H1 (cell line): ENCODE results near the gene MAP3K15. TPM values are rescaled to one million over a fixed set of nuclear protein-coding genes. Genes with fewer than 3 reads are reported as not detected.

Experiments used
- CTCF ChIA-PET: fragments of 300-600 bp; sonication (Branson Sonifier 250); formaldehyde crosslinking; loops from one replicate; lab custom pipeline; 2021; ENCODE audit not compliant: partially characterized antibody; lab: Charles Lee
- POLR2A ChIA-PET: fragments of 300-600 bp; sonication (Branson Sonifier 250); formaldehyde crosslinking; loops from one replicate; lab custom pipeline; 2021; ENCODE audit warnings: inconsistent platforms; ENCODE audit not compliant: partially characterized antibody; lab: Charles Lee
- DNase-seq, 2 experiments: peaks; one replicate each; pipeline versions ENCODE4 v3.0.0 to v3.0.0-alpha.2; 2010 to 2022; ENCODE audit warnings: low spot score in 2 of 2, low read depth in 1 of 2, mixed read lengths in 1 of 2
- FAIRE-seq: peaks from 2 replicates; lab custom pipeline; 2011; peaks lifted over from hg19 to GRCh38; lab: Jason Lieb, UNC
- H2AFZ ChIP-seq: 2 replicates; pipeline ENCODE4 v1.8.1; 2012; ENCODE audit warnings: low read length, inconsistent platforms
- H2AK5ac ChIP-seq: 2 replicates; pipeline ENCODE4 v1.6.1; 2013; ENCODE audit warnings: low read depth, low read length
- H2BK120ac ChIP-seq: replicated peaks from 2 replicates; pipeline ENCODE3; 2013; ENCODE audit warnings: low read depth, low read length, inconsistent platforms
- H2BK12ac ChIP-seq: 2 replicates; pipeline ENCODE4 v1.6.1; 2013; ENCODE audit warnings: low read depth, low read length
- H2BK15ac ChIP-seq: 2 replicates; pipeline ENCODE4 v1.6.1; 2013; ENCODE audit warnings: low read length
- H2BK20ac ChIP-seq: 2 replicates; pipeline ENCODE4 v1.6.1; 2013; ENCODE audit warnings: low read length
- H2BK5ac ChIP-seq: 2 replicates; pipeline ENCODE4 v1.6.1; 2013; ENCODE audit warnings: low read depth, low read length
- H3K14ac ChIP-seq: 2 replicates; pipeline ENCODE4 v1.6.1; 2013; ENCODE audit warnings: inconsistent platforms; ENCODE audit not compliant: insufficient read length
- H3K18ac ChIP-seq: 2 replicates; pipeline ENCODE4 v1.6.1; 2013; ENCODE audit warnings: low read length; ENCODE audit errors: extremely low read depth
- H3K23ac ChIP-seq: 2 replicates; pipeline ENCODE4 v1.6.1; 2013; ENCODE audit warnings: inconsistent platforms; ENCODE audit not compliant: insufficient read length
- H3K23me2 ChIP-seq: 2 replicates; pipeline ENCODE4 v1.6.1; 2013; ENCODE audit warnings: low read depth, low read length
- H3K27ac ChIP-seq: 2 replicates; pipeline ENCODE4 v1.6.1; 2011; ENCODE audit warnings: low read depth, low read length, inconsistent platforms
- H3K27me3 ChIP-seq, 4 experiments: replicated peaks in 1 of 4; 1 replicate in 1 of 4; 2 replicates in 3 of 4; pipeline versions ENCODE4 v1.6.1 to v1.8.1; 2011 to 2013; ENCODE audit warnings: low read length in 3 of 4, mild to moderate bottlenecking in 3 of 4, inconsistent platforms in 2 of 4, mixed read lengths in 2 of 4, moderate library complexity in 1 of 4; ENCODE audit not compliant: control insufficient read depth in 3 of 4, insufficient read depth in 3 of 4; ENCODE audit errors: extremely low read depth in 1 of 4
- H3K36me3 ChIP-seq, 4 experiments: 2 replicates each; pipeline versions ENCODE4 v1.6.1 to v1.8.1; 2011 to 2013; ENCODE audit warnings: mild to moderate bottlenecking in 4 of 4, low read length in 3 of 4, moderate library complexity in 2 of 4, control low read depth in 1 of 4, inconsistent platforms in 1 of 4; ENCODE audit not compliant: insufficient read depth in 4 of 4, control insufficient read depth in 2 of 4
- H3K4ac ChIP-seq: replicated peaks from 2 replicates; pipeline ENCODE3; 2013; ENCODE audit warnings: low read length, low read depth, mixed read lengths, inconsistent platforms; ENCODE audit not compliant: insufficient read length
- H3K4me1 ChIP-seq, 4 experiments: replicated peaks in 1 of 4; 1 replicate in 1 of 4; 2 replicates in 3 of 4; pipeline versions ENCODE4 v1.6.1 to v1.8.1; 2011 to 2013; ENCODE audit warnings: low read length in 3 of 4, inconsistent platforms in 2 of 4, mixed read lengths in 1 of 4; ENCODE audit not compliant: insufficient read depth in 4 of 4, control insufficient read depth in 3 of 4
- H3K4me2 ChIP-seq, 2 experiments: 2 replicates each; pipeline versions ENCODE4 v1.6.1 to v1.8.1; 2011 to 2013; ENCODE audit warnings: low read depth in 2 of 2, low read length in 2 of 2, control low read depth in 1 of 2, inconsistent platforms in 1 of 2, mild to moderate bottlenecking in 1 of 2; ENCODE audit not compliant: insufficient read depth in 1 of 2
- H3K4me3 ChIP-seq, 4 experiments: fragments of 200-600, 300-600 bp in 1 of 4; sonication (generic), shearing (Covaris generic), sonication (Bioruptor Twin) in 1 of 4; 2 replicates each; pipeline versions ENCODE4 v1.5.1 to v1.8.1; 2011 to 2016; ENCODE audit warnings: low read length in 4 of 4, low read depth in 3 of 4, control low read depth in 2 of 4, inconsistent platforms in 2 of 4, mild to moderate bottlenecking in 2 of 4, mixed read lengths in 1 of 4, moderate library complexity in 1 of 4; ENCODE audit not compliant: insufficient read depth in 2 of 4; ENCODE audit errors: extremely low read depth in 1 of 4
- H3K56ac ChIP-seq: replicated peaks from 2 replicates; pipeline ENCODE3; 2013; ENCODE audit warnings: low read depth, mild to moderate bottlenecking, mixed read lengths, low read length, inconsistent platforms; ENCODE audit not compliant: insufficient read length
- H3K79me1 ChIP-seq: 2 replicates; pipeline ENCODE4 v1.6.1; 2013; ENCODE audit warnings: low read depth, low read length, control low read depth
- H3K79me2 ChIP-seq, 2 experiments: 2 replicates each; pipeline versions ENCODE4 v1.6.1 to v1.8.1; 2012 to 2013; ENCODE audit warnings: low read length in 2 of 2, mild to moderate bottlenecking in 2 of 2, inconsistent platforms in 1 of 2; ENCODE audit not compliant: insufficient read depth in 2 of 2, control insufficient read depth in 1 of 2
- H3K9ac ChIP-seq, 4 experiments: replicated peaks in 1 of 4; 1 replicate in 1 of 4; 2 replicates in 3 of 4; pipeline versions ENCODE4 v1.6.1 to v1.8.1; 2011 to 2013; ENCODE audit warnings: low read depth in 3 of 4, low read length in 3 of 4, control low read depth in 2 of 4, mild to moderate bottlenecking in 2 of 4, moderate library complexity in 2 of 4, inconsistent platforms in 1 of 4; ENCODE audit errors: extremely low read depth in 1 of 4
- H3K9me3 ChIP-seq, 2 experiments: 2 replicates each; pipeline versions ENCODE4 v1.6.1 to v1.8.1; 2012 to 2013; ENCODE audit warnings: mild to moderate bottlenecking in 2 of 2, moderate library complexity in 2 of 2, control low read depth in 1 of 2, inconsistent platforms in 1 of 2, low read depth in 1 of 2, low read length in 1 of 2, mixed read lengths in 1 of 2; ENCODE audit not compliant: insufficient read depth in 2 of 2
- H4K20me1 ChIP-seq, 2 experiments: replicated peaks in 1 of 2; 2 replicates each; pipeline versions ENCODE3 to v1.8.1; 2011 to 2013; ENCODE audit warnings: inconsistent platforms in 2 of 2, low read length in 2 of 2, mild to moderate bottlenecking in 1 of 2; ENCODE audit not compliant: insufficient read depth in 2 of 2, control insufficient read depth in 1 of 2
- H4K5ac ChIP-seq: 2 replicates; pipeline ENCODE4 v1.6.1; 2013; ENCODE audit warnings: low read length, low read depth, mixed read lengths, inconsistent platforms; ENCODE audit not compliant: insufficient read length
- H4K8ac ChIP-seq: 2 replicates; pipeline ENCODE4 v1.8.0; 2013; ENCODE audit warnings: mild to moderate bottlenecking, moderate library complexity, low read length, inconsistent platforms; ENCODE audit not compliant: insufficient read depth; ENCODE audit errors: extremely low read depth
- H4K91ac ChIP-seq: replicated peaks from 2 replicates; pipeline ENCODE3; 2013; ENCODE audit warnings: low read length, mixed read lengths, inconsistent platforms; ENCODE audit not compliant: insufficient read length
- CTCF ChIP-seq, 3 experiments: IDR thresholded peaks; 1 replicate in 2 of 3; 2 replicates in 1 of 3; pipeline versions ENCODE4 v1.5.1 to v1.6.1; 2011; ENCODE audit warnings: low read length in 3 of 3, mild to moderate bottlenecking in 3 of 3, inconsistent platforms in 2 of 3, low read depth in 1 of 3, moderate library complexity in 1 of 3; ENCODE audit not compliant: insufficient read depth in 1 of 3; ENCODE audit errors: control extremely low read depth in 1 of 3
- WGBS, 2 experiments: shearing (Covaris generic) in 1 of 2; methylation state at CpG; one replicate each; pipeline versions ENCODE4 v1.1.6 to v1.1.7; 2013 to 2015; ENCODE audit warnings: low lambda C conversion rate in 2 of 2, mixed read lengths in 2 of 2, inconsistent platforms in 1 of 2, low coverage in 1 of 2, missing lambda C conversion rate in 1 of 2; ENCODE audit not compliant: insufficient replicate concordance in 2 of 2, insufficient coverage in 1 of 2, insufficient read length in 1 of 2; ENCODE audit errors: extremely low coverage in 1 of 2, missing lambda C conversion rate in 1 of 2; 5-methylcytosine and 5-hydroxymethylcytosine counted together
- polyA plus RNA-seq, 7 experiments: library from polyadenylated mRNA; depleted of rRNA in 3 of 7; stranded (reverse) in 5 of 7; unstranded in 2 of 7; fragments of >200 nt in 5 of 7; fragments of 200-250 nt in 2 of 7; gene quantifications; 1 replicate in 5 of 7; 2 replicates in 1 of 7; 4 replicates in 1 of 7; pipeline versions ENCODE4 v1.2.1 to v1.2.3, GENCODE V29; 2011 to 2013; ENCODE audit warnings: missing spikeins in 2 of 7, mixed read lengths in 2 of 7
- total RNA-seq: library from RNA; stranded (reverse); fragmentation: NEBNext Ultra II Directional; extraction: Animal tissue kit (Norgen Biotek cat#: 25700); gene quantifications from 2 replicates; pipeline ENCODE4 v1.2.1, GENCODE V29; 2021

Gene MAP3K15
- total and polyA plus RNA-seq, 2 of the 8 experiments (the other 6 are each of a cell fraction or from before 2014, with no cell fraction given) = 1.8 to 2.4 TPM

GRCh38 chrX:19543951-19544381, 28.7 kb upstream of the MAP3K15 start:
- no peaks in the 10 kb centered on the region for H3K79me2 ChIP-seq
- no peak overlapping the region for H3K18ac ChIP-seq
- no peaks in the 10 kb centered on the region for H3K9me3 ChIP-seq
- H3K56ac ChIP-seq = no peak overlapping the region
- no peak overlapping the region for H3K4me2 ChIP-seq
- H3K4me1 ChIP-seq = no peaks in the 10 kb centered on the region
- no peak overlapping the region for H3K23ac ChIP-seq
- 82% methylated on average over 8 of the region's 12 CpGs; no CpG with 5 or more reads in 1 of the 2 experiments for WGBS, 2 experiments
- POLR2A ChIA-PET = no interaction called here
- H3K27ac ChIP-seq = no peak overlapping the region
- H3K4ac ChIP-seq = no peak overlapping the region
- no peak overlapping the region for H2BK15ac ChIP-seq
- no peak overlapping the region for H2BK5ac ChIP-seq
- no peak overlapping the region for H4K8ac ChIP-seq
- no peaks in the 10 kb centered on the region for H3K27me3 ChIP-seq
- no peak overlapping the region for H2BK12ac ChIP-seq
- H2AFZ ChIP-seq = no peak overlapping the region
- H3K14ac ChIP-seq = no peak overlapping the region
- no peak overlapping the region for H4K5ac ChIP-seq
- no peaks in the 10 kb centered on the region for H3K36me3 ChIP-seq
- CTCF ChIA-PET = interaction anchor here (0.6 to 1.6 kb wide), 3 partner anchors 73 to 166 kb away, joined by 3 to 4 read pairs (median 3); no protein-coding TSS in a partner anchor
- H4K91ac ChIP-seq = no peak overlapping the region
- no peak overlapping the region for H3K9ac ChIP-seq
- TF ChIP-seq CTCF (IDR thresholded peaks at IDR 0.05; ENCODE audit: control extremely low read depth in 1 of 3, insufficient read depth in 1 of 3, low read depth in 1 of 3, low read length in 3 of 3) = no peak
- H3K79me1 ChIP-seq = no peaks in the 10 kb centered on the region
- no peaks in the 10 kb centered on the region for H3K23me2 ChIP-seq
- no peak overlapping the region for H2BK120ac ChIP-seq
- H3K4me3 ChIP-seq = no peak overlapping the region
- FAIRE-seq = no peak
- H4K20me1 ChIP-seq = no peaks in the 10 kb centered on the region
- H2BK20ac ChIP-seq = no peak overlapping the region
- no peak for DNase-seq
- no peak overlapping the region for H2AK5ac ChIP-seq
